IMR-90 (cell line): ENCODE measurements around the gene CCR8. TPM values are rescaled to one million over a fixed set of nuclear protein-coding genes. Genes with fewer than 3 reads are reported as not detected.

ENCODE experiments used
- ATAC-seq: fragments of 200-7000 bp; cut with Tn5 transposase; 2 replicates; pipeline ENCODE4 v1.9.1; 2020; ENCODE audit warnings: low read depth, mild to moderate bottlenecking, moderate library complexity
- BruUV-seq: library from RNA; stranded (reverse); fragments of 400-500 nt; replicated peaks from 2 replicates; lab custom pipeline; 2021; lab: Mats Ljungman, UMichigan
- CTCF ChIA-PET: fragments of 300-600 bp; formaldehyde crosslinking; extraction: SDS; loops from one replicate; lab custom pipeline; 2021; ENCODE audit warnings: antibody characterized with exemption; lab: Yijun Ruan, JAX
- POLR2A ChIA-PET: fragments of 300-600 bp; sonication (Branson Sonifier 250); formaldehyde crosslinking; loops from one replicate; lab custom pipeline; 2022; ENCODE audit warnings: antibody characterized with exemption; ENCODE audit not compliant: unreplicated experiment; lab: Charles Lee
- DNase-seq: peaks from one replicate; pipeline ENCODE4 v3.0.0; 2013
- H2AFZ ChIP-seq: replicated peaks from 2 replicates; pipeline ENCODE3; 2013; ENCODE audit warnings: low read length, mild to moderate bottlenecking; ENCODE audit not compliant: poor library complexity
- H2AK5ac ChIP-seq: 2 replicates; pipeline ENCODE4 v1.6.1; 2013; ENCODE audit warnings: low read depth, low read length, inconsistent platforms
- H2AK9ac ChIP-seq: replicated peaks from 2 replicates; pipeline ENCODE3; 2013; ENCODE audit warnings: mild to moderate bottlenecking, low read depth, low read length, moderate library complexity; ENCODE audit not compliant: poor library complexity
- H2BK120ac ChIP-seq: 2 replicates; pipeline ENCODE4 v1.6.1; 2013; ENCODE audit warnings: low read depth, low read length, inconsistent platforms
- H2BK15ac ChIP-seq: 3 replicates; pipeline ENCODE4 v1.6.1; 2013; ENCODE audit warnings: low read depth, low read length, inconsistent platforms
- H2BK20ac ChIP-seq: 2 replicates; pipeline ENCODE4 v1.6.1; 2013; ENCODE audit warnings: low read depth, mild to moderate bottlenecking, inconsistent platforms, low read length, moderate library complexity
- H2BK5ac ChIP-seq: 2 replicates; pipeline ENCODE4 v1.6.1; 2013; ENCODE audit warnings: mild to moderate bottlenecking, low read depth, low read length, inconsistent platforms; ENCODE audit not compliant: poor library complexity, severe bottlenecking
- H3K14ac ChIP-seq: replicated peaks from 2 replicates; pipeline ENCODE4 v1.6.1; 2013; ENCODE audit warnings: low read depth, low read length, inconsistent platforms
- H3K18ac ChIP-seq: 2 replicates; pipeline ENCODE4 v1.6.1; 2013; ENCODE audit warnings: low read depth, low read length, control low read depth
- H3K23ac ChIP-seq: 2 replicates; pipeline ENCODE4 v1.6.1; 2013; ENCODE audit warnings: low read depth, low read length, inconsistent platforms
- H3K27ac ChIP-seq: 2 replicates; pipeline ENCODE4 v1.5.1; 2013; ENCODE audit warnings: mild to moderate bottlenecking, control low read depth, low read length; ENCODE audit not compliant: insufficient read depth
- H3K27me3 ChIP-seq: 2 replicates; pipeline ENCODE4 v1.6.1; 2013; ENCODE audit warnings: low read length; ENCODE audit not compliant: control insufficient read depth, insufficient read depth
- H3K36me3 ChIP-seq: 2 replicates; pipeline ENCODE4 v1.6.1; 2013; ENCODE audit warnings: low read length, mixed read lengths; ENCODE audit not compliant: control insufficient read depth, insufficient read depth
- H3K4ac ChIP-seq: 2 replicates; pipeline ENCODE4 v1.6.1; 2013; ENCODE audit warnings: low read depth, low read length, inconsistent platforms
- H3K4me1 ChIP-seq: 2 replicates; pipeline ENCODE4 v1.6.1; 2013; ENCODE audit warnings: low read length, mixed read lengths; ENCODE audit not compliant: control insufficient read depth, insufficient read depth
- H3K4me2 ChIP-seq: 2 replicates; pipeline ENCODE4 v1.6.1; 2013; ENCODE audit warnings: low read depth, mild to moderate bottlenecking, control low read depth, low read length, moderate library complexity
- H3K4me3 ChIP-seq: 2 replicates; pipeline ENCODE4 v1.5.1; 2013; ENCODE audit warnings: low read depth, mild to moderate bottlenecking, control low read depth, low read length, moderate library complexity; ENCODE audit not compliant: insufficient read depth
- H3K56ac ChIP-seq: 2 replicates; pipeline ENCODE4 v1.6.1; 2013; ENCODE audit warnings: low read length, inconsistent platforms; ENCODE audit not compliant: insufficient read depth; ENCODE audit errors: extremely low read depth
- H3K79me1 ChIP-seq, 2 experiments: 2 replicates each; pipeline ENCODE4 v1.6.1; 2013; ENCODE audit warnings: low read length in 2 of 2, inconsistent platforms in 1 of 2, low read depth in 1 of 2
- H3K9ac ChIP-seq: 2 replicates; pipeline ENCODE4 v1.6.1; 2013; ENCODE audit warnings: low read depth, low read length, control low read depth
- H3K9me1 ChIP-seq: 2 replicates; pipeline ENCODE4 v1.6.1; 2013; ENCODE audit warnings: low read length, inconsistent platforms; ENCODE audit not compliant: insufficient read depth
- H3K9me3 ChIP-seq: 2 replicates; pipeline ENCODE4 v1.6.1; 2013; ENCODE audit warnings: low read length; ENCODE audit not compliant: control insufficient read depth, insufficient read depth
- H4K20me1 ChIP-seq: 2 replicates; pipeline ENCODE4 v1.6.1; 2013; ENCODE audit warnings: low read length, inconsistent platforms; ENCODE audit not compliant: insufficient read depth
- H4K5ac ChIP-seq: 2 replicates; pipeline ENCODE4 v1.6.1; 2013; ENCODE audit warnings: mild to moderate bottlenecking, low read depth, low read length, control low read depth
- H4K8ac ChIP-seq, 2 experiments: 2 replicates each; pipeline ENCODE4 v1.6.1; 2013; ENCODE audit warnings: low read depth in 2 of 2, low read length in 2 of 2, control low read depth in 1 of 2, inconsistent platforms in 1 of 2
- H4K91ac ChIP-seq: 2 replicates; pipeline ENCODE4 v1.6.1; 2013; ENCODE audit warnings: low read depth, low read length, inconsistent platforms; ENCODE audit not compliant: insufficient read depth
- FOS ChIP-seq: fragments of 150-350 bp; IDR thresholded peaks from 2 replicates; pipeline ENCODE4 v1.6.1; 2016; ENCODE audit warnings: low read depth, low read length
- POLR2A ChIP-seq: IDR thresholded peaks from 2 replicates; pipeline ENCODE4 v1.6.1; 2012; ENCODE audit warnings: mild to moderate bottlenecking, low read depth, low read length
- RCOR1 ChIP-seq: IDR thresholded peaks from 2 replicates; pipeline ENCODE4 v1.6.1; 2012; ENCODE audit warnings: mild to moderate bottlenecking, low read length, improper control_type of control experiment; ENCODE audit not compliant: insufficient replicate concordance
- SMC3 ChIP-seq: fragments of 150-350 bp; IDR thresholded peaks from 2 replicates; pipeline ENCODE4 v1.6.1; 2016; ENCODE audit warnings: low read depth, mild to moderate bottlenecking, antibody characterized with exemption, low read length, moderate library complexity
- WGBS, 2 experiments: methylation state at CpG; one replicate each; pipeline versions ENCODE4 v1.1.5 to v1.1.7; 2013; ENCODE audit warnings: missing lambda C conversion rate in 2 of 2; ENCODE audit not compliant: insufficient read length in 1 of 2; ENCODE audit errors: extremely low coverage in 2 of 2; 5-methylcytosine and 5-hydroxymethylcytosine counted together
- dilution Hi-C: fragments of 300-500 bp; cut with HindIII; formaldehyde crosslinking; loops from one replicate; pipeline ENCODE4 v1.14.3; 2018; ENCODE audit warnings: low sequenced_read_pairs; ENCODE audit not compliant: unreplicated experiment
- in situ Hi-C: fragments of 300-500 bp; cut with MboI; formaldehyde crosslinking; loops from 3 replicates; pipeline ENCODE4 v1.14.3; 2019; ENCODE audit warnings: low sequenced_read_pairs, inconsistent platforms, mixed read lengths
- intact Hi-C: fragments of 100-400 bp; cut with micrococcal nuclease; formaldehyde crosslinking; loops from 2 replicates; pipeline ENCODE4 v1.10.0; 2022
- polyA plus RNA-seq, 3 experiments: library from polyadenylated mRNA; depleted of rRNA; stranded (reverse); fragments of >200 nt; gene quantifications; 2 replicates each; pipeline ENCODE4 v1.2.3, GENCODE V29; 2012; ENCODE audit warnings: low replicate concordance in 1 of 3
- total RNA-seq: library from RNA; depleted of rRNA; stranded (reverse); fragments of >200 nt; gene quantifications from 2 replicates; pipeline ENCODE4 v1.2.3, GENCODE V29; 2012
- TF ChIP-seq, protein P1 (sequence below): fragments of 150-350 bp; IDR thresholded peaks from 2 replicates; pipeline ENCODE4 v1.6.1; 2017; ENCODE audit warnings: mild to moderate bottlenecking, antibody characterized with exemption, low read length, low read depth
- TF ChIP-seq, protein P2 (sequence below): conservative IDR thresholded peaks from 2 replicates; pipeline ENCODE4 v1.5.1; 2012; ENCODE audit warnings: mild to moderate bottlenecking, low read depth, low read length, improper control_type of control experiment

Gene CCR8
- total and polyA plus RNA-seq, 2 of the 4 experiments (the other 2 are of a cell fraction) = not detected

DNA sequence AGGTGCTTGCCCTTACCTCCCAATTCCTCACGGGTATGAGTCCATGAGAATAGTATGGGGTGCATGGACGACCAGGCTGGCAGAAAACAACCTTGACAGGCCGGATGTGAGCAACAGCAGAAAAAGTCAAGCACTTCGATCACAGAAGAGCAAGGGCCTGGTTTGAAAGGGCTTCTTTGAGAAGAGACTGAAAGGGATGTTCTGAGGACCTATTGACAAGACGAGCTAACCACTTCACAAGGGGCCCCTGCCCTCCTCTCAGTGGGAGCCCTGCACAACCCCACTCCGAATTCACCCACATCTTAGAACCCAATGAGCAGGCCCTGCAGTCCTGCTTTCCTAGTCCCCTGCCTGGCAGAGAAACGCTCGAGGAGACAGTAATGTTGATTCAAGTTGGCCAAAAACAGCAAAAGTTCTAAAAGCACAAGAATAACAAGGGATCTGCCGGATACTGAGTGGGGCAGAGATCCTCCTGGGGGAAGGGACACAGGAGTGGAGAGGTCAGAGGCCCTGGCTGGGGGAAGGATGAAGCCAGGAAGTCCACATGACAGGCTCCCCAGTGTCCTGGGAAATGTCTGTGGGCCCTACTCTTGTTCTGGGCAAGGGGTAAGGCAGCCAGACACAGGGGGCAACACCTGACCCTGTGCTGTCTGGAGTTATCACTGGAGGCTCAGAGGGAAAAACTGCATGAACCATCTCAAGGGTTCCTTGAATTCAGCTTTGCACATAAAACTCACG, 34.9 kb upstream of the CCR8 start:
- no peak overlapping the region for H4K5ac ChIP-seq
- H4K91ac ChIP-seq = no peak overlapping the region
- intact Hi-C loops (no loop called here), in situ Hi-C loops (no loop called here), dilution Hi-C loops (no loop called here)
- H3K18ac ChIP-seq = no peak overlapping the region
- no peak overlapping the region for H2AK9ac ChIP-seq
- ATAC-seq (no peak), DNase-seq (no peak)
- no peaks in the 10 kb centered on the region for H3K9me1 ChIP-seq
- no peaks in the 10 kb centered on the region for H3K36me3 ChIP-seq
- H2AFZ ChIP-seq = no peak overlapping the region
- no peak overlapping the region for H2BK20ac ChIP-seq
- 0 out of 2 replicates have a peak, but pooled peaks cover 4% of the 10 kb centered on the region for H3K9me3 ChIP-seq
- H3K79me1 ChIP-seq = no peaks in the 10 kb centered on the region
- no peak overlapping the region for H3K27ac ChIP-seq
- no peak overlapping the region for H2BK5ac ChIP-seq
- no peaks in the 10 kb centered on the region for H4K20me1 ChIP-seq
- no peak overlapping the region for H3K14ac ChIP-seq
- no peak overlapping the region for H3K4ac ChIP-seq
- BruUV-seq = no TSS peak
- H4K8ac ChIP-seq = no peak overlapping the region
- H2BK120ac ChIP-seq = no peak overlapping the region
- no peak overlapping the region for H3K4me2 ChIP-seq
- H3K4me1 ChIP-seq = no peaks in the 10 kb centered on the region
- no peak overlapping the region for H3K4me3 ChIP-seq
- H3K9ac ChIP-seq = no peak overlapping the region
- H3K23ac ChIP-seq = no peak overlapping the region
- TF ChIP-seq FOS = no peak
- TF ChIP-seq RCOR1 = no peak
- TF ChIP-seq POLR2A = no peak
- TF ChIP-seq, protein P1, sequence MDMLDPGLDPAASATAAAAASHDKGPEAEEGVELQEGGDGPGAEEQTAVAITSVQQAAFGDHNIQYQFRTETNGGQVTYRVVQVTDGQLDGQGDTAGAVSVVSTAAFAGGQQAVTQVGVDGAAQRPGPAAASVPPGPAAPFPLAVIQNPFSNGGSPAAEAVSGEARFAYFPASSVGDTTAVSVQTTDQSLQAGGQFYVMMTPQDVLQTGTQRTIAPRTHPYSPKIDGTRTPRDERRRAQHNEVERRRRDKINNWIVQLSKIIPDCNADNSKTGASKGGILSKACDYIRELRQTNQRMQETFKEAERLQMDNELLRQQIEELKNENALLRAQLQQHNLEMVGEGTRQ = no peak
- TF ChIP-seq, protein P2, sequence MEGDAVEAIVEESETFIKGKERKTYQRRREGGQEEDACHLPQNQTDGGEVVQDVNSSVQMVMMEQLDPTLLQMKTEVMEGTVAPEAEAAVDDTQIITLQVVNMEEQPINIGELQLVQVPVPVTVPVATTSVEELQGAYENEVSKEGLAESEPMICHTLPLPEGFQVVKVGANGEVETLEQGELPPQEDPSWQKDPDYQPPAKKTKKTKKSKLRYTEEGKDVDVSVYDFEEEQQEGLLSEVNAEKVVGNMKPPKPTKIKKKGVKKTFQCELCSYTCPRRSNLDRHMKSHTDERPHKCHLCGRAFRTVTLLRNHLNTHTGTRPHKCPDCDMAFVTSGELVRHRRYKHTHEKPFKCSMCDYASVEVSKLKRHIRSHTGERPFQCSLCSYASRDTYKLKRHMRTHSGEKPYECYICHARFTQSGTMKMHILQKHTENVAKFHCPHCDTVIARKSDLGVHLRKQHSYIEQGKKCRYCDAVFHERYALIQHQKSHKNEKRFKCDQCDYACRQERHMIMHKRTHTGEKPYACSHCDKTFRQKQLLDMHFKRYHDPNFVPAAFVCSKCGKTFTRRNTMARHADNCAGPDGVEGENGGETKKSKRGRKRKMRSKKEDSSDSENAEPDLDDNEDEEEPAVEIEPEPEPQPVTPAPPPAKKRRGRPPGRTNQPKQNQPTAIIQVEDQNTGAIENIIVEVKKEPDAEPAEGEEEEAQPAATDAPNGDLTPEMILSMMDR = no peak
- TF ChIP-seq SMC3 = no peak
- POLR2A ChIA-PET = no interaction called here
- CTCF ChIA-PET = interaction anchor here (0.5 to 1.4 kb wide), 2 partner anchors 144 to 169 kb away, joined by 3 read pairs; no protein-coding TSS in a partner anchor
- no peak overlapping the region for H2AK5ac ChIP-seq
- no peak overlapping the region for H2BK15ac ChIP-seq
- H3K56ac ChIP-seq = no peak overlapping the region
- WGBS, 2 experiments = 42% methylated on average over 4 of the region's 10 CpGs; no CpG with 5 or more reads in 1 of the 2 experiments
- H3K27me3 ChIP-seq = peaks cover 2% of the 10 kb centered on the region; the same call in 1 of the 2 replicates
